DOHH2 (cell line): ENCODE results near the gene FOSB.

Experiments used
- H3F3A ChIP-seq: fragments of 200-600 bp; sonication (generic), shearing (Covaris generic); 2 replicates; pipeline ENCODE4 v1.6.0; 2016; ENCODE audit warnings: antibody characterized with exemption, mild to moderate bottlenecking; ENCODE audit not compliant: control insufficient read depth, insufficient read depth
- H3K27ac ChIP-seq: fragments of 200-600 bp; sonication (generic); 2 replicates; pipeline ENCODE4 v1.5.1; 2014; ENCODE audit warnings: low read depth, mild to moderate bottlenecking, low read length, moderate library complexity
- H3K27me3 ChIP-seq: fragments of 200-600 bp; sonication (generic); 2 replicates; pipeline ENCODE4 v1.6.1; 2014; ENCODE audit warnings: mild to moderate bottlenecking, low read length, mixed read lengths; ENCODE audit not compliant: control insufficient read depth
- H3K36me3 ChIP-seq: fragments of 200-600 bp; sonication (generic); 2 replicates; pipeline ENCODE4 v1.6.1; 2014; ENCODE audit warnings: mild to moderate bottlenecking, low read length, moderate library complexity, mixed read lengths; ENCODE audit not compliant: control insufficient read depth
- H3K4me1 ChIP-seq: fragments of 200-600 bp; sonication (generic); 2 replicates; pipeline ENCODE4 v1.6.1; 2014; ENCODE audit warnings: mild to moderate bottlenecking, low read length, mixed read lengths; ENCODE audit not compliant: control insufficient read depth
- H3K4me2 ChIP-seq: fragments of 200-600 bp; sonication (generic); 2 replicates; pipeline ENCODE4 v1.6.0; 2014; ENCODE audit warnings: mild to moderate bottlenecking, low read length, moderate library complexity
- H3K4me3 ChIP-seq: fragments of 200-600 bp; sonication (generic); 2 replicates; pipeline ENCODE4 v1.5.1; 2014; ENCODE audit warnings: mild to moderate bottlenecking, low read length, mixed read lengths
- H3K79me2 ChIP-seq: fragments of 200-600 bp; sonication (generic); 2 replicates; pipeline ENCODE4 v1.6.1; 2014; ENCODE audit warnings: mild to moderate bottlenecking, low read length, mixed read lengths; ENCODE audit not compliant: control insufficient read depth
- H3K9me2 ChIP-seq: fragments of 200-600 bp; sonication (generic); replicated peaks from 2 replicates; pipeline ENCODE4 v1.6.1; 2014; ENCODE audit warnings: mild to moderate bottlenecking, low read length, mixed read lengths; ENCODE audit not compliant: control insufficient read depth
- H3K9me3 ChIP-seq: fragments of 200-600 bp; sonication (generic); 2 replicates; pipeline ENCODE4 v1.6.1; 2014; ENCODE audit warnings: antibody characterized with exemption, low read length, mixed read lengths; ENCODE audit not compliant: control insufficient read depth, insufficient read depth
- H4K20me1 ChIP-seq: fragments of 200-600 bp; sonication (generic); 2 replicates; pipeline ENCODE4 v1.6.0; 2014; ENCODE audit warnings: low read depth, mild to moderate bottlenecking, antibody characterized with exemption, low read length, moderate library complexity; ENCODE audit not compliant: control insufficient read depth, insufficient read depth
- EZH2phosphoT487 ChIP-seq: fragments of 200-600 bp; sonication (generic); IDR thresholded peaks from 2 replicates; pipeline ENCODE4 v1.6.1; 2017; ENCODE audit warnings: borderline replicate concordance, mild to moderate bottlenecking, antibody characterized with exemption, low read length, moderate library complexity, mixed read lengths
- TF ChIP-seq, protein P1 (sequence below): fragments of 200-600 bp; sonication (generic); IDR thresholded peaks from one replicate; pipeline ENCODE4 v1.5.1; 2014; ENCODE audit warnings: antibody characterized with exemption, mild to moderate bottlenecking, low read depth, low read length; ENCODE audit not compliant: poor library complexity, severe bottlenecking

The FOSB gene

GRCh38 chr19:45471931-45472562, 4.3 kb downstream of the FOSB start:
- Histone ChIP-seq H3K27ac (no peak overlapping the region), H4K20me1 (no peaks in the 10 kb centered on the region), H3K27me3 (peaks cover 21% of the 10 kb centered on the region), H3K9me2 (no peaks in the 10 kb centered on the region), H3K9me3 (no peaks in the 10 kb centered on the region), H3K79me2 (peaks cover 6% of the 10 kb centered on the region), H3K4me2 (no peak overlapping the region), H3K4me1 (peaks cover 43% of the 10 kb centered on the region), H3F3A (peaks cover 3% of the 10 kb centered on the region; the same call in 1 of the 2 replicates), H3K36me3 (no peaks in the 10 kb centered on the region), H3K4me3 (no peak overlapping the region)
- no peak for TF ChIP-seq EZH2phosphoT487
- TF ChIP-seq, protein P1, sequence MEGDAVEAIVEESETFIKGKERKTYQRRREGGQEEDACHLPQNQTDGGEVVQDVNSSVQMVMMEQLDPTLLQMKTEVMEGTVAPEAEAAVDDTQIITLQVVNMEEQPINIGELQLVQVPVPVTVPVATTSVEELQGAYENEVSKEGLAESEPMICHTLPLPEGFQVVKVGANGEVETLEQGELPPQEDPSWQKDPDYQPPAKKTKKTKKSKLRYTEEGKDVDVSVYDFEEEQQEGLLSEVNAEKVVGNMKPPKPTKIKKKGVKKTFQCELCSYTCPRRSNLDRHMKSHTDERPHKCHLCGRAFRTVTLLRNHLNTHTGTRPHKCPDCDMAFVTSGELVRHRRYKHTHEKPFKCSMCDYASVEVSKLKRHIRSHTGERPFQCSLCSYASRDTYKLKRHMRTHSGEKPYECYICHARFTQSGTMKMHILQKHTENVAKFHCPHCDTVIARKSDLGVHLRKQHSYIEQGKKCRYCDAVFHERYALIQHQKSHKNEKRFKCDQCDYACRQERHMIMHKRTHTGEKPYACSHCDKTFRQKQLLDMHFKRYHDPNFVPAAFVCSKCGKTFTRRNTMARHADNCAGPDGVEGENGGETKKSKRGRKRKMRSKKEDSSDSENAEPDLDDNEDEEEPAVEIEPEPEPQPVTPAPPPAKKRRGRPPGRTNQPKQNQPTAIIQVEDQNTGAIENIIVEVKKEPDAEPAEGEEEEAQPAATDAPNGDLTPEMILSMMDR, result no peak

DNA sequence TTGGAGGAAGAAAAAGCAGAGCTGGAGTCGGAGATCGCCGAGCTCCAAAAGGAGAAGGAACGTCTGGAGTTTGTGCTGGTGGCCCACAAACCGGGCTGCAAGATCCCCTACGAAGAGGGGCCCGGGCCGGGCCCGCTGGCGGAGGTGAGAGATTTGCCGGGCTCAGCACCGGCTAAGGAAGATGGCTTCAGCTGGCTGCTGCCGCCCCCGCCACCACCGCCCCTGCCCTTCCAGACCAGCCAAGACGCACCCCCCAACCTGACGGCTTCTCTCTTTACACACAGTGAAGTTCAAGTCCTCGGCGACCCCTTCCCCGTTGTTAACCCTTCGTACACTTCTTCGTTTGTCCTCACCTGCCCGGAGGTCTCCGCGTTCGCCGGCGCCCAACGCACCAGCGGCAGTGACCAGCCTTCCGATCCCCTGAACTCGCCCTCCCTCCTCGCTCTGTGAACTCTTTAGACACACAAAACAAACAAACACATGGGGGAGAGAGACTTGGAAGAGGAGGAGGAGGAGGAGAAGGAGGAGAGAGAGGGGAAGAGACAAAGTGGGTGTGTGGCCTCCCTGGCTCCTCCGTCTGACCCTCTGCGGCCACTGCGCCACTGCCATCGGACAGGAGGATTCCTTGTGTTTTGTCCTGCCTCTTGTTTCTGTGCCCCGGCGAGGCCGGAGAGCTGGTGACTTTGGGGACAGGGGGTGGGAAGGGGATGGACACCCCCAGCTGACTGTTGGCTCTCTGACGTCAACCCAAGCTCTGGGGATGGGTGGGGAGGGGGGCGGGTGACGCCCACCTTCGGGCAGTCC, 5.0 kb downstream of the FOSB start:
- TF ChIP-seq, protein P1, result no peak
- TF ChIP-seq EZH2phosphoT487, result no peak
- Histone ChIP-seq H3K4me2 (no peak overlapping the region), H3K79me2 (peaks cover 6% of the 10 kb centered on the region), H3K4me1 (peaks cover 46% of the 10 kb centered on the region), H3K4me3 (no peak overlapping the region), H3K36me3 (no peaks in the 10 kb centered on the region), H3K9me3 (no peaks in the 10 kb centered on the region), H4K20me1 (no peaks in the 10 kb centered on the region), H3K27ac (no peak overlapping the region), H3K27me3 (peaks cover 21% of the 10 kb centered on the region), H3K9me2 (no peaks in the 10 kb centered on the region), H3F3A (peaks cover 4% of the 10 kb centered on the region; the same call in 1 of the 2 replicates)

DNA sequence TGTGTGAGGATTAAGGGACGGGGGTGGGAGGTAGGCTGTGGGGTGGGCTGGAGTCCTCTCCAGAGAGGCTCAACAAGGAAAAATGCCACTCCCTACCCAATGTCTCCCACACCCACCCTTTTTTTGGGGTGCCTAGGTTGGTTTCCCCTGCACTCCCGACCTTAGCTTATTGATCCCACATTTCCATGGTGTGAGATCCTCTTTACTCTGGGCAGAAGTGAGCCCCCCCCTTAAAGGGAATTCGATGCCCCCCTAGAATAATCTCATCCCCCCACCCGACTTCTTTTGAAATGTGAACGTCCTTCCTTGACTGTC, 5.5 kb downstream of the FOSB start:
- Histone ChIP-seq H3K4me3 (no peak overlapping the region), H3K4me2 (no peak overlapping the region), H3K9me2 (no peaks in the 10 kb centered on the region), H3K36me3 (no peaks in the 10 kb centered on the region), H3K27ac (no peak overlapping the region), H3K9me3 (no peaks in the 10 kb centered on the region), H4K20me1 (no peaks in the 10 kb centered on the region), H3F3A (0 out of 2 replicates have a peak, but pooled peaks cover 6% of the 10 kb centered on the region), H3K27me3 (peaks cover 21% of the 10 kb centered on the region), H3K79me2 (peaks cover 2% of the 10 kb centered on the region), H3K4me1 (peaks cover 46% of the 10 kb centered on the region)
- TF ChIP-seq EZH2phosphoT487, result no peak
- TF ChIP-seq, protein P1, result no peak
